AG04450 (cell line): ENCODE results near the gene TACC2. TPM values are rescaled to one million over a fixed set of nuclear protein-coding genes. Genes with fewer than 3 reads are reported as not detected.

Source experiments
- CTCF ChIA-PET: fragments of 300-600, 350-600 bp; formaldehyde crosslinking; extraction: SDS; loops from one replicate; lab custom pipeline; 2022; ENCODE audit warnings: antibody characterized with exemption, inconsistent platforms; lab: Charles Lee
- POLR2A ChIA-PET: fragments of 350-600 bp; formaldehyde crosslinking; extraction: SDS; loops from one replicate; lab custom pipeline; 2021; ENCODE audit warnings: antibody characterized with exemption, inconsistent platforms; lab: Yijun Ruan, JAX
- DNase-seq: peaks from one replicate; pipeline ENCODE4 v3.0.0-alpha.2; 2011; ENCODE audit warnings: low read depth, low spot score
- H3K27ac ChIP-seq: one replicate; pipeline ENCODE4 v1.5.1; 2012; ENCODE audit warnings: low read depth, low read length, control low read depth
- H3K27me3 ChIP-seq: one replicate; pipeline ENCODE4 v1.6.0; 2012; ENCODE audit warnings: low read length; ENCODE audit not compliant: control insufficient read depth, insufficient read depth
- H3K4me3 ChIP-seq: 2 replicates; pipeline ENCODE4 v1.5.1; 2011; ENCODE audit warnings: mild to moderate bottlenecking, low read depth, low read length, control low read depth
- H3K9me3 ChIP-seq: 2 replicates; pipeline ENCODE4 v1.5.1; 2012; ENCODE audit warnings: low read length; ENCODE audit not compliant: control insufficient read depth, insufficient read depth
- polyA plus RNA-seq: library from polyadenylated mRNA; depleted of rRNA; stranded (reverse); fragments of >200 nt; gene quantifications from 2 replicates; pipeline ENCODE4 v1.2.3, GENCODE V29; 2011
- TF ChIP-seq, protein P1 (sequence below): IDR thresholded peaks from 2 replicates; pipeline ENCODE4 v1.5.1; 2011; ENCODE audit warnings: low read depth, low read length, control low read depth, inconsistent platforms

Gene TACC2
- polyA plus RNA-seq, 1 experiment = 16.8 TPM

DNA sequence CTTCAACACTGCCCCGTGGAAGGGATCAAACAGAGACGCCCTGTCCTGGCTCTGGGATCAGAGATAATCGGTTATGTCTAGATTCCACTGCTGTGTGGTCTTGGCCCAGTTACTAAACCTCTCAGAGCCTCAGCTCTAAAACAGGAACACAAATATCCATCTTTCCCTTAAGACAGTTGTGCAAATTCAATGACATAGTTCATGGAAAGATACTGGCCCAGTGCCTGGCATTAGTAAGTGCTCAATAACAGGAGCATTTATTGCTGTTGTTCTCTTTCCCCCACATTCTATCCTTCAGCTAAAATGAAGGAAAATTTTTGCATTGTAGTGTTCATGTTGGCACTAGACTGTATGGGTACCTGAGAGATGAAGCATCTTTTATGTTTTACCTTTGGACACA lies 58.6 kb downstream of the TACC2 start:
- Histone ChIP-seq H3K4me3 (no peak overlapping the region), H3K27me3 (no peaks in the 10 kb centered on the region), H3K27ac (no peak overlapping the region), H3K9me3 (no peaks in the 10 kb centered on the region)
- DNase-seq = no peak
- POLR2A ChIA-PET = no interaction called here
- CTCF ChIA-PET = no interaction called here
- TF ChIP-seq, protein P1, sequence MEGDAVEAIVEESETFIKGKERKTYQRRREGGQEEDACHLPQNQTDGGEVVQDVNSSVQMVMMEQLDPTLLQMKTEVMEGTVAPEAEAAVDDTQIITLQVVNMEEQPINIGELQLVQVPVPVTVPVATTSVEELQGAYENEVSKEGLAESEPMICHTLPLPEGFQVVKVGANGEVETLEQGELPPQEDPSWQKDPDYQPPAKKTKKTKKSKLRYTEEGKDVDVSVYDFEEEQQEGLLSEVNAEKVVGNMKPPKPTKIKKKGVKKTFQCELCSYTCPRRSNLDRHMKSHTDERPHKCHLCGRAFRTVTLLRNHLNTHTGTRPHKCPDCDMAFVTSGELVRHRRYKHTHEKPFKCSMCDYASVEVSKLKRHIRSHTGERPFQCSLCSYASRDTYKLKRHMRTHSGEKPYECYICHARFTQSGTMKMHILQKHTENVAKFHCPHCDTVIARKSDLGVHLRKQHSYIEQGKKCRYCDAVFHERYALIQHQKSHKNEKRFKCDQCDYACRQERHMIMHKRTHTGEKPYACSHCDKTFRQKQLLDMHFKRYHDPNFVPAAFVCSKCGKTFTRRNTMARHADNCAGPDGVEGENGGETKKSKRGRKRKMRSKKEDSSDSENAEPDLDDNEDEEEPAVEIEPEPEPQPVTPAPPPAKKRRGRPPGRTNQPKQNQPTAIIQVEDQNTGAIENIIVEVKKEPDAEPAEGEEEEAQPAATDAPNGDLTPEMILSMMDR = no peak

DNA sequence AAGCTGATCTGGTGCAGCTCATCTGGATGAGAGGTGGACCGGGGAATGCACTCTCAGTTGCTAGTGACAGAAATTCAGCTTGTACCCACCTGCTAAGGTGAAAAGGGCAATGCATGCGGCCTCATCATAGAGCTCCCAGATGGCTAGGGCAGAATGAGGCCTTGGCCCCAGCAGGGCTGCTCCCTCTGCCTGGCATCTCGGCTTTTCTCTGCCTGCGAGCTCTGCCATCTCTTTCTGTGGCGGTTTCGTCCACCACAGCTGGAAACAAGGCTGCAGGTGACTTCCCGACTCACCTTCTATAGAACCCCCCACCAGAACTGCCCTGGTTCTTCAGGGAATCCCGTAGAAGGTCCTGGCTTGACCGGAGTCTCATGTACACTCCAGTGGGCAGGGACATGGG lies 60.1 kb downstream of the TACC2 start:
- H3K27ac ChIP-seq = no peak overlapping the region
- no peaks in the 10 kb centered on the region for H3K9me3 ChIP-seq
- ChIA-PET CTCF (no interaction called here), POLR2A (no interaction called here)
- TF ChIP-seq, protein P1 = no peak
- H3K27me3 ChIP-seq = no peaks in the 10 kb centered on the region
- no peak for DNase-seq
- no peak overlapping the region for H3K4me3 ChIP-seq

DNA sequence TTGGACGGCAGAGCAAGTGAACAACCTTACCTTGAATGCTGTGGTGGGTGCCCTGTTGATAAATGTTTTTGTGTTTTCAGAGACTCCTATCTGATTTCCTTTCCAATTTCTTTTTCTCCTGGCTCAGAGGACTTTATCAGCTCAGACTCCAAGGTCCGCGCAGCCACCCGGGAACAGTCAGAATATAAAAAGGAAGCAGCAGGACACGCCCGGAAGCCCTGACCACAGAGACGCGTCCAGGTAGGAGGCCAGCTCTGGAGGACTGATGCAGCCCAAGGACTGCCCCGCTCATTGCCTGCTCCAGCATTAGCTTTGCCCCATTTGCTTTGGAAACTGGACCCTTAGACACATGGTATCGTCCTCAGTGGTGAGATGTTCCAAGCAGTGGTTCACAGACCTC lies 61.3 kb downstream of the TACC2 start:
- Histone ChIP-seq H3K4me3 (no peak overlapping the region), H3K27ac (no peak overlapping the region), H3K9me3 (no peaks in the 10 kb centered on the region), H3K27me3 (no peaks in the 10 kb centered on the region)
- ChIA-PET POLR2A (no interaction called here), CTCF (interaction anchor here (0.9 to 1.7 kb wide), 2 partner anchors 9 to 1108 kb away, joined by 4 to 5 read pairs; no protein-coding TSS in a partner anchor)
- TF ChIP-seq, protein P1 = no peak
- no peak for DNase-seq

DNA sequence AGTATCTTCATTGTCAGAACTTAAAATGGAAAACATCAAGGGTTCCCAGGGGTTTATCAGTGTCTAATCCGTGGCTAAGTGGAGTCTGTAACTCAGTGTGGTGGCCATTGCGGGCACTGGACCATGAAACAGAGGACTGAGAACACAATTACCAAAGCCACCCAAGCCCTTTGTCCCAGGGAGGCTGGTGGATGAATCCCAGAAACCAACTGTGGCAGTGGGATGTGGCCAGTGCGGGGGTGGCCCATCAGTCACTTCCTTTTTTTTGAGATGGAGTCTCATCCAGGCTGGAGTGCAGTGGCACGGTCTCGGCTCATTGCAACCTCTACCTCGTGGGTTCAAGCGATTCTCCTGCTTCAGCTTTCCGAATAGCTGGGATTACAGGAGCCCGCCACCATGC lies 61.8 kb downstream of the TACC2 start:
- CTCF ChIA-PET = interaction anchor here (1.0 to 2.9 kb wide), 11 partner anchors 8 to 1108 kb away, joined by 3 to 61 read pairs (median 11); no protein-coding TSS in a partner anchor
- H3K27ac ChIP-seq = no peak overlapping the region

DNA sequence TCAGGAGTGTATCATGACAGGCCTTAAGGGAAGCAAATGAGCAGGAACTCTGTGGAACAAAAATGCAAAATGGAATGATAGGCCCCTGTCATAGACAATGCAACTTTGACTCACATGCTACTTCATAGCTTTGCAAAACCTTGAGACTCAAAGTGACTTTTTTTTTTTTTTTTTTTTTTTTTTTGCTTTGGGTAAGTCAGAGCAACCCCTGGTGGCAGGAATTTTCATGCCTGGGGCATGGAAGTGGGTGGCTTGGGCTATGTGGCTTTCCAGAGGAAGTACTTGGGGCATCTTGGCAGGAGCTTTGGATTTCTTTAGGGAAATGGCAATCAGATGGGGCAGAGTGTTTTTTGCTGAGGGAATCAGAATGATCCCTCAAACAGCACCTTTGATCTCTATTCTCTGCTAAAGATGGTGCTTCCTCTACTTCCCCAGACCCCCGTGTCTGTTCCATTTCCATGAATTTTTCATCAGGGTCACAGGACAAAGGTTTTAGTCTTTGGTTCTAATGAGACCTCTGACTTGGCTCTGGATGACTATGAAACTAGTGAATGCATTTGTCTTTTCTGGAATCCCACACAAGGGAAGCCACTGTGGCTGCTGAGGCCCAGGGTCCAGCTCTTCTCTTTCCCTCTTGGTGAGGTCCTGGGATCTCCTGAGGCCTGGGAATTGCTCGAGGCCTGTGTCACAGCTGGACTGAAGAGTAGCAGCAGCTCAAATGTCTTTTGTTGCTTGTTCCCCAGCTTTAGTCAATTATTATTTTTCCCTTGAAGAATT lies 62.8 kb downstream of the TACC2 start:
- CTCF ChIA-PET = interaction anchor here (0.5 to 2.9 kb wide), 53 partner anchors 9 to 1268 kb away, joined by 3 to 61 read pairs (median 5); no protein-coding TSS in a partner anchor
- TF ChIP-seq, protein P1 = peak; percentile 84
- Histone ChIP-seq H3K27ac (no peak overlapping the region), H3K27me3 (no peaks in the 10 kb centered on the region), H3K4me3 (no peak overlapping the region), H3K9me3 (no peaks in the 10 kb centered on the region)
- peak; percentile 29 for DNase-seq
- POLR2A ChIA-PET = interaction anchor here (0.6 to 1.0 kb wide), 2 partner anchors 124 to 166 kb away, joined by 4 to 9 read pairs; partner anchors contain the start of gene ATE1

More for the DNA sequence above, 61.8 kb downstream of the TACC2 start:
- TF ChIP-seq, protein P1 = no peak
- POLR2A ChIA-PET = no interaction called here
- H3K9me3 ChIP-seq = no peaks in the 10 kb centered on the region
- DNase-seq = no peak
- H3K4me3 ChIP-seq = no peak overlapping the region
- no peaks in the 10 kb centered on the region for H3K27me3 ChIP-seq
